ENCODE measurements around the gene UMODL1. TPM values are rescaled to one million over a fixed set of nuclear protein-coding genes. Genes with fewer than 3 reads are reported as not detected.
A peak's percentile ranks its signal among the peaks of the same experiment; 100 is the strongest.

The UMODL1 gene
- total RNA-seq, 1 experiment from 2014 or later = not detected

- H3K4me2 ChIP-seq = no peak overlapping the region
- intact Hi-C loops (cut with micrococcal nuclease; ENCODE audit: unreplicated experiment) = no loop called here
- no peak overlapping the region for H3K4me3 ChIP-seq
- H3K27ac ChIP-seq = no peak overlapping the region
- TF ChIP-seq CTCF (conservative IDR thresholded peaks at IDR 0.05) (no peak), EZH2 (IDR thresholded peaks at IDR 0.05; ENCODE audit: low read depth) (no peak)
- no TSS peak for BruUV-seq (replicated peaks)
- H3K79me2 ChIP-seq (ENCODE audit: low read depth) = no peaks in the 10 kb centered on the region
- POLR2A ChIA-PET (ENCODE audit: unreplicated experiment) = no interaction called here
- CTCF ChIA-PET = interaction anchor here (0.6 kb wide), 2 partner anchors 12 to 67 kb away, joined by 3 to 4 read pairs; no protein-coding TSS in a partner anchor
- no peaks in the 10 kb centered on the region for H4K20me1 ChIP-seq (ENCODE audit: insufficient read depth)
- H3K9me2 ChIP-seq (ENCODE audit: insufficient read depth) = no peaks in the 10 kb centered on the region
- H3K4me1 ChIP-seq (replicated peaks; ENCODE audit: insufficient read depth) = no peaks in the 10 kb centered on the region
- H3K9me3 ChIP-seq (ENCODE audit: insufficient read depth, low read depth) = no peaks in the 10 kb centered on the region
- no peaks in the 10 kb centered on the region for H3K27me3 ChIP-seq (ENCODE audit: insufficient read depth, low read depth)
- DNase-seq = peak in 1 of 2 experiments; percentile 46
- no peaks in the 10 kb centered on the region for H3K36me3 ChIP-seq (ENCODE audit: low read depth)
- H2AFZ ChIP-seq = no peak overlapping the region
- H3F3A ChIP-seq (ENCODE audit: insufficient read depth, low read depth) = no peaks in the 10 kb centered on the region
Measured at GRCh38 chr21:42171091-42172053, 100.3 kb downstream of the UMODL1 start.

- H3K4me3 ChIP-seq = no peak overlapping the region
- no TSS peak for BruUV-seq (replicated peaks)
- ChIA-PET CTCF (interaction anchor here (0.6 kb wide), 1 partner anchor 568 kb away, joined by 14 read pairs; no protein-coding TSS in a partner anchor), POLR2A (ENCODE audit: unreplicated experiment) (no interaction called here)
- H3F3A ChIP-seq (ENCODE audit: insufficient read depth, low read depth) = no peaks in the 10 kb centered on the region
- TF ChIP-seq EZH2 (IDR thresholded peaks at IDR 0.05; ENCODE audit: low read depth) (no peak), CTCF (conservative IDR thresholded peaks at IDR 0.05) (no peak)
- H3K79me2 ChIP-seq (ENCODE audit: low read depth) = no peaks in the 10 kb centered on the region
- no peak overlapping the region for H3K27ac ChIP-seq
- no peaks in the 10 kb centered on the region for H3K4me1 ChIP-seq (replicated peaks; ENCODE audit: insufficient read depth)
- no peaks in the 10 kb centered on the region for H3K36me3 ChIP-seq (ENCODE audit: low read depth)
- intact Hi-C loops (cut with micrococcal nuclease; ENCODE audit: unreplicated experiment) = no loop called here
- no peak overlapping the region for H3K4me2 ChIP-seq
- no peaks in the 10 kb centered on the region for H3K9me2 ChIP-seq (ENCODE audit: insufficient read depth)
- H3K9me3 ChIP-seq (ENCODE audit: insufficient read depth, low read depth) = no peaks in the 10 kb centered on the region
- H2AFZ ChIP-seq = no peak overlapping the region
- H4K20me1 ChIP-seq (ENCODE audit: insufficient read depth) = no peaks in the 10 kb centered on the region
- no peaks in the 10 kb centered on the region for H3K27me3 ChIP-seq (ENCODE audit: insufficient read depth, low read depth)
- no peak for DNase-seq
Measured at GRCh38 chr21:42172596-42173483, 101.7 kb downstream of the UMODL1 start.

GRCh38 chr21:42174173-42174572, 103.1 kb downstream of the UMODL1 start:
- intact Hi-C loops (cut with micrococcal nuclease; ENCODE audit: unreplicated experiment) = no loop called here
- ChIA-PET POLR2A (ENCODE audit: unreplicated experiment) (no interaction called here), CTCF (no interaction called here)
- TF ChIP-seq CTCF (conservative IDR thresholded peaks at IDR 0.05) (no peak), EZH2 (IDR thresholded peaks at IDR 0.05; ENCODE audit: low read depth) (no peak)
- no peaks in the 10 kb centered on the region for H3K79me2 ChIP-seq (ENCODE audit: low read depth)
- BruUV-seq (replicated peaks) = no TSS peak
- H2AFZ ChIP-seq = no peak overlapping the region
- H3K9me3 ChIP-seq (ENCODE audit: insufficient read depth, low read depth) = no peaks in the 10 kb centered on the region
- no peaks in the 10 kb centered on the region for H3K9me2 ChIP-seq (ENCODE audit: insufficient read depth)
- H3F3A ChIP-seq (ENCODE audit: insufficient read depth, low read depth) = no peaks in the 10 kb centered on the region
- no peak overlapping the region for H3K4me3 ChIP-seq
- H3K27ac ChIP-seq = no peak overlapping the region
- DNase-seq = no peak
- H3K4me2 ChIP-seq = no peak overlapping the region
- no peaks in the 10 kb centered on the region for H4K20me1 ChIP-seq (ENCODE audit: insufficient read depth)
- H3K4me1 ChIP-seq (replicated peaks; ENCODE audit: insufficient read depth) = no peaks in the 10 kb centered on the region
- H3K36me3 ChIP-seq (ENCODE audit: low read depth) = no peaks in the 10 kb centered on the region
- no peaks in the 10 kb centered on the region for H3K27me3 ChIP-seq (ENCODE audit: insufficient read depth, low read depth)
